T1000 (cell line): ENCODE measurements around the gene ID1.
"Not testable (repeated sequence)": the region's sequence is repeated elsewhere in the genome, so short reads cannot be mapped to it uniquely, and the experiment has no call there.

Experiments used
- DNase-seq: peaks from one replicate; lab custom pipeline; 2025; ENCODE audit warnings: mixed read lengths; lab: John Stamatoyannopoulos, UW

Gene ID1

GRCh38 chr20:31637660-31638059 is 32.6 kb downstream of the ID1 start, which contains the start of gene COX4I2:
Gene COX4I2 (plus strand): TSS chr20:31637912. CDS start chr20:31639018, 1,106 bp downstream.
- DNase-seq, result no peak

- no peak for DNase-seq
Observed at GRCh38 chr20:31638317-31638716, 33.2 kb downstream of the ID1 start.

GRCh38 chr20:31638816-31639215 is 33.7 kb downstream of the ID1 start:
- DNase-seq, result no peak

GRCh38 chr20:31640259-31640658 is 35.2 kb downstream of the ID1 start:
- DNase-seq, result no peak

GRCh38 chr20:31641391-31641790 is 36.3 kb downstream of the ID1 start:
- no peak for DNase-seq

- DNase-seq, result no peak
Observed at GRCh38 chr20:31642837-31643236, 37.7 kb downstream of the ID1 start.

GRCh38 chr20:31643522-31643921 is 38.4 kb downstream of the ID1 start:
- DNase-seq, result no peak

GRCh38 chr20:31644701-31645100 is 39.6 kb downstream of the ID1 start:
- DNase-seq, result no peak

GRCh38 chr20:31648104-31648503 is 43.0 kb downstream of the ID1 start:
- not testable (repeated sequence) for DNase-seq

GRCh38 chr20:31652917-31653396 is 47.9 kb downstream of the ID1 start:
- DNase-seq, result no peak

- no peak for DNase-seq
Observed at GRCh38 chr20:31653561-31653960, 48.5 kb downstream of the ID1 start.

- DNase-seq, result no peak
Observed at GRCh38 chr20:31654534-31654933, 49.4 kb downstream of the ID1 start.
